ENCODE data around the gene COL25A1. TPM values are rescaled to one million over a fixed set of nuclear protein-coding genes. Genes with fewer than 3 reads are reported as not detected.

COL25A1 gene
- total and polyA plus RNA-seq, 4 experiments from 2014 or later: 0.06 to 0.55 (median 0.44) TPM; not detected in 1

DNA sequence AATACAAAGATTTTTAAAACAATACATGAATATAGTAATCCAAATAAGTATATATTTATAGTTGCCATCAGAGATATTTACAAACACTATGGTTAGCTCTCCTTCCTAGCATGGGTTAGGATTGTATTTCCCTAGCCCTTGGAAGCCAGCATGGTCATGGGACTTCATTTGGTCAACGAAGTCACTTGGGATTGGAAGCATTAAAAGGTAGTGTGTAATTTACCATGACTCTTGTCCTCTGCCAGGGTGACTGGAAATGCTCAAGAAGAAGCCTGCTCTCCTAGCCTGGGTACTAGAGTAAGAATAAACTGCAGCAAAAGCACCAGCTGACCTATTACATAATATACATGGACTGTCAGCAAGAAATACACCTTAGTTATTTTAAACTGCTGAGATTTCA lies 102.9 kb downstream of the COL25A1 start:
- no peak overlapping the region for H3K27ac ChIP-seq (ENCODE audit: low read depth, low read length)
- H3K36me3 ChIP-seq (ENCODE audit: insufficient read depth, low read length): no peaks in the 10 kb centered on the region
- H3K27me3 ChIP-seq (ENCODE audit: insufficient read depth, low read length): no peaks in the 10 kb centered on the region
- H3K27me3 Mint-ChIP-seq: peaks cover 1 to 5% of the 10 kb centered on the region in 2 donors
- no peaks in the 10 kb centered on the region for H3K4me1 Mint-ChIP-seq
- POLR2A ChIA-PET (ENCODE audit: partially characterized antibody): no interaction called here
- no peak overlapping the region for H3K27ac Mint-ChIP-seq
- no peak for DNase-seq
- no peaks in the 10 kb centered on the region for H3K4me1 ChIP-seq (ENCODE audit: insufficient read depth, low read length)
- H3K9me3 ChIP-seq (ENCODE audit: control insufficient read depth in 1 of 2, low read length in 2 of 2): no peaks in the 10 kb centered on the region
- no peak overlapping the region for H3K4me3 ChIP-seq (ENCODE audit: low read length in 2 of 2)
- CTCF ChIA-PET (ENCODE audit: partially characterized antibody): interaction anchor here (1.0 kb wide), 1 partner anchor 9 kb away, joined by 3 read pairs; no protein-coding TSS in a partner anchor
- intact Hi-C loops (cut with micrococcal nuclease): no loop called here
- H3K9me3 Mint-ChIP-seq: no peaks in the 10 kb centered on the region
- no peak overlapping the region for H3K4me3 Mint-ChIP-seq
- H3K36me3 Mint-ChIP-seq: no peaks in the 10 kb centered on the region

DNA sequence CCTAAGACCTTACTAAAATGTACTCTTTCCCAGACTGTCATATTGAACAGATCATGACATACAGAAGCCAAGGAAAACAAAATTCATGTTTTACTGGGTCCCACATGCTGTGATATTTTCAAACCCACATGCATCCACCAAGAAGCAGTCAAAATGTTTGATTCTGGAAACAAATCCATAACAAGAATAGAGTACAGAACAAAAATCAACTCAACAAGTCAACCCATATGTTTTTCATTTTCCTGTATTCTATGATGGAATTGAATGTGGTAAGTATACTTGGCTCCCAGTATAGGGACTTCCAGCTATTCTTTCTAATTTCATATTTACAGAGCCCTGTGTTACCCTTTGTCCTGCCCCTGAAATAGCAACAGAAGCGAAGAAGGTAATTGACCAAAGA lies 106.8 kb downstream of the COL25A1 start:
- Mint-ChIP-seq H3K27ac (no peak overlapping the region), H3K9me3 (no peaks in the 10 kb centered on the region), H3K4me1 (no peaks in the 10 kb centered on the region), H3K36me3 (no peaks in the 10 kb centered on the region), H3K4me3 (no peak overlapping the region), H3K27me3 (peaks cover 0 to 4% of the 10 kb centered on the region in 2 donors)
- intact Hi-C loops (cut with micrococcal nuclease): no loop called here
- Histone ChIP-seq H3K4me1 (ENCODE audit: insufficient read depth, low read length) (no peaks in the 10 kb centered on the region), H3K27ac (ENCODE audit: low read depth, low read length) (no peak overlapping the region), H3K27me3 (ENCODE audit: insufficient read depth, low read length) (no peaks in the 10 kb centered on the region), H3K36me3 (ENCODE audit: insufficient read depth, low read length) (no peaks in the 10 kb centered on the region), H3K9me3 (ENCODE audit: control insufficient read depth in 1 of 2, low read length in 2 of 2) (no peaks in the 10 kb centered on the region), H3K4me3 (ENCODE audit: low read length in 2 of 2) (no peak overlapping the region)
- no peak for DNase-seq
- ChIA-PET POLR2A (ENCODE audit: partially characterized antibody) (no interaction called here), CTCF (ENCODE audit: partially characterized antibody) (no interaction called here)

DNA sequence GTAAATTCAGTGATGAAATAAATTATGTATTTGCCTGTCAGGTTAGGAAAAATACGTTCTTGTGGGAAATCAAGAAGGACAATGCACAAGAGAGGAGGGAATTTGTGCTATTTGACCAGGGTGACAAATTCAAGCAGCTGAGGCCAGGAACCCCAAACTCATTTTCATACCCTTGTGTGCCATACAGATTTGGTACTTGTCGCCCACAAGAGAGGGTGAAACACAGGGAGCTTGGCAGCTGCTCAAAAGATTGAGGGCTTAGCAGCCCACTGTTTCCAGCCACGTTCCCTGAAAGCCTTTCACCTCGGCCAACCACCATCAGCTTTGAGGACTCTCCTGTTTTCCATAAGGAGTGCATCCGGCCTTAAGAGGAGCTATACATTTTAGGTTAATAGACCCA lies 111.2 kb downstream of the COL25A1 start:
- intact Hi-C loops (cut with micrococcal nuclease): no loop called here
- H3K27ac Mint-ChIP-seq: no peak overlapping the region

DNA sequence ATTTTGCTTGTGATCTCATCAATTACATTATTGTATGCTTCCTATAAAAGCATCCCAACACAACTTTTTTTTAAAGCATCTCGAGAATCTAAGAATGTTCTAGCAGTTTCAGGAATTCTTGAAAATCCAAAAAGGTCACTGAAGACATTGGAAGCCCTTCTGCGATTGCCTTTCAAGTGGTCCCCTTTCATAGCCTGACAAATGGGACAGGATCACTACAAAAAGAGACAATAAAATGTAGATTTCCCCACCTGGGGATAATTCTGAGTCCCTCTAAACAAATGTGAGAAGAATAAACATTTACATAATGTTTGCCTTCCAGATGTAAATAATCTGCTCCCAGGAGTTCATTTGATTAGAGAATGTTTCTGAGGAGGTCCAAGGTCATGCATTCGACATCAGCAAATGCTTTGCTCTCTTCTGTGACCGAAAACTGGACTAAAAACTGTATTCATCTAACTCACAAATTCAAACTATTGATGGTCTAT lies 116.0 kb downstream of the COL25A1 start:
- H3K4me3 Mint-ChIP-seq: no peak overlapping the region
- no peak overlapping the region for H3K27ac Mint-ChIP-seq
- Histone ChIP-seq H3K9me3 (ENCODE audit: control insufficient read depth in 1 of 2, low read length in 2 of 2) (no peaks in the 10 kb centered on the region), H3K27me3 (ENCODE audit: insufficient read depth, low read length) (no peaks in the 10 kb centered on the region), H3K27ac (ENCODE audit: low read depth, low read length) (no peak overlapping the region), H3K4me1 (ENCODE audit: insufficient read depth, low read length) (no peaks in the 10 kb centered on the region), H3K4me3 (ENCODE audit: low read length in 2 of 2) (no peak overlapping the region), H3K36me3 (ENCODE audit: insufficient read depth, low read length) (no peaks in the 10 kb centered on the region)
- peaks cover 6 to 14% of the 10 kb centered on the region in 2 donors for H3K27me3 Mint-ChIP-seq
- no peak for DNase-seq
- ChIA-PET POLR2A (ENCODE audit: partially characterized antibody) (no interaction called here), CTCF (ENCODE audit: partially characterized antibody) (no interaction called here)
- intact Hi-C loops (cut with micrococcal nuclease): no loop called here
- H3K9me3 Mint-ChIP-seq: peaks cover 0 to 7% (median 1%) of the 10 kb centered on the region in 8 donors
- H3K36me3 Mint-ChIP-seq: no peaks in the 10 kb centered on the region
- H3K4me1 Mint-ChIP-seq: no peaks in the 10 kb centered on the region

More for the DNA sequence above, 111.2 kb downstream of the COL25A1 start:
- ChIA-PET CTCF (ENCODE audit: partially characterized antibody) (interaction anchor here (1.0 kb wide), 1 partner anchor 8 kb away, joined by 3 read pairs; no protein-coding TSS in a partner anchor), POLR2A (ENCODE audit: partially characterized antibody) (no interaction called here)
- peaks cover 4 to 6% of the 10 kb centered on the region in 2 donors for H3K27me3 Mint-ChIP-seq
- H3K36me3 ChIP-seq (ENCODE audit: insufficient read depth, low read length): no peaks in the 10 kb centered on the region
- no peaks in the 10 kb centered on the region for H3K9me3 Mint-ChIP-seq
- H3K27me3 ChIP-seq (ENCODE audit: insufficient read depth, low read length): no peaks in the 10 kb centered on the region
- no peak overlapping the region for H3K27ac ChIP-seq (ENCODE audit: low read depth, low read length)
- no peaks in the 10 kb centered on the region for H3K4me1 Mint-ChIP-seq
- no peaks in the 10 kb centered on the region for H3K4me1 ChIP-seq (ENCODE audit: insufficient read depth, low read length)
- DNase-seq: no peak
- no peaks in the 10 kb centered on the region for H3K9me3 ChIP-seq (ENCODE audit: control insufficient read depth in 1 of 2, low read length in 2 of 2)
- H3K4me3 Mint-ChIP-seq: no peak overlapping the region
- no peaks in the 10 kb centered on the region for H3K36me3 Mint-ChIP-seq
- H3K4me3 ChIP-seq (ENCODE audit: low read length in 2 of 2): no peak overlapping the region

DNA sequence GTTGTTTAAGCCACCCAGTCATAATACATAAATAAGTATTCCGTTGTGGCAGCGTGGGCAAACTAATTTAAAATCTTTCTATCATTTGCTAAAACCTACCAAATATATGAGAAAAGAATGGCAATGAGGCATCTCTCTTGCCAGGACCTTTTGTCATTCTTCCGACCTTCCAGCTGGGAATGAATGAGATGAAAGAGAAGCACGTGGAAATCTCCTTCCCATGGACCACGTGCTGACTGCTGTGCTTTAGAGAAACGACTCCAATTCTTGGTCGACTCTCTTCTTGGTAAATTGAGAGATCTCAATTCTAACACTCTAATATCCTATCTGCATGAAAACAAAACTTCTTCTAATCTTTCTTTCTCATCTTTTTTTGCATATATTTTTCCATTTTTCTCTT lies 116.5 kb downstream of the COL25A1 start:
- Mint-ChIP-seq H3K36me3 (no peaks in the 10 kb centered on the region), H3K27ac (no peak overlapping the region), H3K27me3 (peaks cover 6 to 14% of the 10 kb centered on the region in 2 donors), H3K4me1 (no peaks in the 10 kb centered on the region), H3K4me3 (no peak overlapping the region), H3K9me3 (peaks cover 0 to 7% (median 1%) of the 10 kb centered on the region in 8 donors)
- no peak overlapping the region for H3K4me3 ChIP-seq (ENCODE audit: low read length in 2 of 2)
- POLR2A ChIA-PET (ENCODE audit: partially characterized antibody): no interaction called here
- CTCF ChIA-PET (ENCODE audit: partially characterized antibody): no interaction called here
- no peaks in the 10 kb centered on the region for H3K9me3 ChIP-seq (ENCODE audit: control insufficient read depth in 1 of 2, low read length in 2 of 2)
- no peak for DNase-seq
- H3K4me1 ChIP-seq (ENCODE audit: insufficient read depth, low read length): no peaks in the 10 kb centered on the region
- no peaks in the 10 kb centered on the region for H3K27me3 ChIP-seq (ENCODE audit: insufficient read depth, low read length)
- intact Hi-C loops (cut with micrococcal nuclease): no loop called here
- H3K36me3 ChIP-seq (ENCODE audit: insufficient read depth, low read length): no peaks in the 10 kb centered on the region
- no peak overlapping the region for H3K27ac ChIP-seq (ENCODE audit: low read depth, low read length)

DNA sequence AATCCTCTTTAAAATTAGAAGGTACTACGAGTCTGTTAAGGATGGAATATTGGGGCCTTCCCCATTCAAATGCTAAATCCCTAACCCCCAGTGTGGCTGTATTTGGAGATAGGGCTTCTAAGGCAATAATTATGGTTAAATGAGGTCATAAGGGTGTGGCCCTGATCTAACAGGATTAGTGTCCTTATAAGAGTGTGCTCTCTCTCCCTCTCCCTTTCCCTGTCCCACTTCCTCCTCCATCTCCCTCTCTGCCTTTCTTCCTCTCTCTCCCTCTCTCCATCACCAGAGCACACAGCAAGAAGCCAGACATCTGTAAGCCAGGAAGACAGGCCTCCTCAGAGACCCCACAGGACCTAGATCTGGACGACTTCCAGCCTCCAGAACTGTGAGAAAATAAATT lies 116.9 kb downstream of the COL25A1 start:
- intact Hi-C loops (cut with micrococcal nuclease): no loop called here
- H3K4me1 ChIP-seq (ENCODE audit: insufficient read depth, low read length): no peaks in the 10 kb centered on the region
- H3K4me3 Mint-ChIP-seq: no peak overlapping the region

DNA sequence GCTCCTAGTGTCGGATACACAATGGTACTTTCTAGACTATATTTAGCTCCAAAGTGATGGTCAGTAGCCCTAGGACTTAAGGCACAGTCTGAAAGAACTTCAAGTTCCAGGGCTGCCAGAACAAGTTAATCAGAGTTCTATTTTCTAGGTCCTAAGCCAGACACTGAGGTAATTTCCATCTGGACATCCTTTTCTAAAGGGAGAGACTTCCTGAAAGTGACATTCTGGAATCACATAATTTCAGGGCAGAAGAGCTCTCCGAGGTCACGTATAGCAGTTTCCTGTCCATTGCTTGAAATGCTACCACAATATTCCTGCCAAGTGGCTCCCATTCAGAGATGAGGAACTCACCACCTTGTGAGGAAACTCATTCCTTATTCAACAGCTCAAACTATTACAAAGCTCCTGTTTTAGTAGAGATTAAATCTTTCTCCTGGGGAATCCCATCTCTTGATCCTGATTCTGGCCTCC lies 117.9 kb downstream of the COL25A1 start:
- Mint-ChIP-seq H3K36me3 (no peaks in the 10 kb centered on the region), H3K9me3 (peaks cover 0 to 7% (median 1%) of the 10 kb centered on the region in 8 donors), H3K4me3 (no peak overlapping the region), H3K4me1 (no peaks in the 10 kb centered on the region), H3K27me3 (peaks cover 6 to 14% of the 10 kb centered on the region in 2 donors), H3K27ac (no peak overlapping the region)
- no peaks in the 10 kb centered on the region for H3K36me3 ChIP-seq (ENCODE audit: insufficient read depth, low read length)
- no peaks in the 10 kb centered on the region for H3K4me1 ChIP-seq (ENCODE audit: insufficient read depth, low read length)
- DNase-seq: no peak
- H3K27ac ChIP-seq (ENCODE audit: low read depth, low read length): no peak overlapping the region
- POLR2A ChIA-PET (ENCODE audit: partially characterized antibody): no interaction called here
- H3K9me3 ChIP-seq (ENCODE audit: control insufficient read depth in 1 of 2, low read length in 2 of 2): no peaks in the 10 kb centered on the region
- intact Hi-C loops (cut with micrococcal nuclease): no loop called here
- H3K27me3 ChIP-seq (ENCODE audit: insufficient read depth, low read length): no peaks in the 10 kb centered on the region
- CTCF ChIA-PET (ENCODE audit: partially characterized antibody): no interaction called here
- H3K4me3 ChIP-seq (ENCODE audit: low read length in 2 of 2): no peak overlapping the region

More for the DNA sequence above, 116.9 kb downstream of the COL25A1 start:
- ChIA-PET CTCF (ENCODE audit: partially characterized antibody) (no interaction called here), POLR2A (ENCODE audit: partially characterized antibody) (no interaction called here)
- H3K27me3 ChIP-seq (ENCODE audit: insufficient read depth, low read length): no peaks in the 10 kb centered on the region
- H3K36me3 ChIP-seq (ENCODE audit: insufficient read depth, low read length): no peaks in the 10 kb centered on the region
- no peak overlapping the region for H3K27ac Mint-ChIP-seq
- no peaks in the 10 kb centered on the region for H3K36me3 Mint-ChIP-seq
- no peaks in the 10 kb centered on the region for H3K9me3 ChIP-seq (ENCODE audit: control insufficient read depth in 1 of 2, low read length in 2 of 2)
- peaks cover 0 to 7% (median 1%) of the 10 kb centered on the region in 8 donors for H3K9me3 Mint-ChIP-seq
- H3K4me3 ChIP-seq (ENCODE audit: low read length in 2 of 2): no peak overlapping the region
- no peaks in the 10 kb centered on the region for H3K4me1 Mint-ChIP-seq
- no peak overlapping the region for H3K27ac ChIP-seq (ENCODE audit: low read depth, low read length)
- no peak for DNase-seq
- H3K27me3 Mint-ChIP-seq: peaks cover 6 to 14% of the 10 kb centered on the region in 2 donors

Data from CD4-positive, alpha-beta memory T cell (primary cell).